ENCODE data around the gene OOEP. TPM values are rescaled to one million over a fixed set of nuclear protein-coding genes. Genes with fewer than 3 reads are reported as not detected.

OOEP gene
- total and polyA plus RNA-seq, 2 of the 4 experiments (the other 2 are of a cell fraction), result not detected

DNA sequence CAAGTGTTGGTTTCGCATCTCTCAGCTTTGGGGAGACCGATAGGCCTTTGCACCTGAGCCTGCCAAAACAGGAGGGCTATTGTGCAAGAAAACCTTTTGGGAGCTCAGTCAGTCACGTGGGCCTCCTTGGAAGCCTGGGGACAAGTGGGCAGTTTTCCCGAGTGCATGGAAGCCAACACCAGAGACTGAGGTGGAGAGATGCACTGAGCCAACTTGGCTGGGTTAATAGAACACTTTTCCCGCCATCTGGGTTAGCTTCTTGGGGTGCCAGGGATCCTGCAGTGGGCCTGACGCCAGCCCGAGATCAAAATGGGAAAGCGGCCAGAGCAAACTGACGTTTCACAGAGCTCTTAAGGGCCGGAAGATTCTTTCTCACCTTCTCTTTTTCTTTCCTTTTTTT is 2.8 kb upstream of the OOEP start:
- Histone ChIP-seq H2BK15ac (ENCODE audit: low read depth, low read length) (no peak overlapping the region), H3K56ac (ENCODE audit: extremely low read depth, insufficient read depth, low read length) (no peak overlapping the region), H2AK5ac (ENCODE audit: low read depth, low read length) (no peak overlapping the region), H3K9me3 (ENCODE audit: control insufficient read depth, insufficient read depth, low read length) (peaks cover 10% of the 10 kb centered on the region), H4K91ac (ENCODE audit: insufficient read depth, low read depth, low read length) (no peak overlapping the region), H2AK9ac (replicated peaks; ENCODE audit: low read depth, low read length, poor library complexity) (no peak overlapping the region), H4K5ac (ENCODE audit: low read depth, low read length) (no peak overlapping the region), H3K23ac (ENCODE audit: low read depth, low read length) (no peak overlapping the region), H3K27me3 (ENCODE audit: control insufficient read depth, insufficient read depth, low read length) (peaks cover 3% of the 10 kb centered on the region), H3K4me3 (ENCODE audit: insufficient read depth, low read depth, low read length) (no peak overlapping the region), H2BK20ac (ENCODE audit: low read depth, low read length) (no peak overlapping the region), H2AFZ (replicated peaks; ENCODE audit: low read length, poor library complexity) (no peak overlapping the region), H3K9me1 (ENCODE audit: insufficient read depth, low read length) (no peaks in the 10 kb centered on the region), H3K14ac (replicated peaks; ENCODE audit: low read depth, low read length) (no peak overlapping the region), H3K4me1 (ENCODE audit: control insufficient read depth, insufficient read depth, low read length) (no peaks in the 10 kb centered on the region), H3K9ac (ENCODE audit: low read depth, low read length) (no peak overlapping the region), H3K4ac (ENCODE audit: low read depth, low read length) (no peak overlapping the region), H2BK120ac (ENCODE audit: low read depth, low read length) (no peak overlapping the region), H4K20me1 (ENCODE audit: insufficient read depth, low read length) (no peaks in the 10 kb centered on the region), H3K18ac (ENCODE audit: low read depth, low read length) (no peak overlapping the region), H2BK5ac (ENCODE audit: low read depth, low read length, poor library complexity, severe bottlenecking) (no peak overlapping the region), H3K4me2 (ENCODE audit: low read depth, low read length) (no peak overlapping the region), H3K36me3 (ENCODE audit: control insufficient read depth, insufficient read depth, low read length) (no peaks in the 10 kb centered on the region), H4K8ac (ENCODE audit: low read depth in 2 of 2, low read length in 2 of 2) (no peak overlapping the region), H3K79me1 (ENCODE audit: low read depth in 1 of 2, low read length in 2 of 2) (no peaks in the 10 kb centered on the region), H3K27ac (ENCODE audit: insufficient read depth, low read length) (no peak overlapping the region)
- 73% methylated on average over 3 of the region's 10 CpGs; no CpG with 5 or more reads in 1 of the 2 experiments for WGBS, 2 experiments (ENCODE audit: extremely low coverage in 2 of 2, insufficient read length in 1 of 2)
- TF ChIP-seq CEBPB (IDR thresholded peaks at IDR 0.05; ENCODE audit: low read depth, low read length) (no peak), RFX5 (IDR thresholded peaks at IDR 0.05; ENCODE audit: low read depth, low read length) (no peak), ELK1 (IDR thresholded peaks at IDR 0.05; ENCODE audit: borderline replicate concordance, low read depth, low read length) (no peak), RAD21 (IDR thresholded peaks at IDR 0.05; ENCODE audit: low read length) (no peak), NFE2L2 (IDR thresholded peaks at IDR 0.05; ENCODE audit: low read depth, low read length) (no peak), POLR2A (IDR thresholded peaks at IDR 0.05; ENCODE audit: low read depth, low read length) (no peak), RCOR1 (IDR thresholded peaks at IDR 0.05; ENCODE audit: insufficient replicate concordance, low read length) (no peak), FOS (IDR thresholded peaks at IDR 0.05; ENCODE audit: low read depth, low read length) (no peak), MAZ (IDR thresholded peaks at IDR 0.05; ENCODE audit: borderline replicate concordance, low read depth, low read length) (no peak), USF2 (IDR thresholded peaks at IDR 0.05; ENCODE audit: low read depth, low read length) (no peak), SMC3 (IDR thresholded peaks at IDR 0.05; ENCODE audit: low read depth, low read length) (no peak)
- dilution Hi-C loops (cut with HindIII; ENCODE audit: low sequenced_read_pairs, unreplicated experiment) (no loop called here), in situ Hi-C loops (cut with MboI; ENCODE audit: low sequenced_read_pairs) (no loop called here), intact Hi-C loops (cut with micrococcal nuclease) (no loop called here)
- BruUV-seq (replicated peaks), result no TSS peak
- DNase-seq, result no peak
- no peak for ATAC-seq (ENCODE audit: low read depth)
- ChIA-PET CTCF (interaction anchor here (0.6 kb wide), 1 partner anchor 431 kb away, joined by 3 read pairs; no protein-coding TSS in a partner anchor), POLR2A (ENCODE audit: unreplicated experiment) (interaction anchor here (0.6 kb wide), 1 partner anchor 16 kb away, joined by 3 read pairs; no protein-coding TSS in a partner anchor)
